Midbrain (tissue), 1 donor: ENCODE results near the gene SHOC2.

ENCODE experiments used
- DNase-seq: peaks from one replicate; lab custom pipeline; 2025; lab: John Stamatoyannopoulos, UW

The SHOC2 gene

DNA sequence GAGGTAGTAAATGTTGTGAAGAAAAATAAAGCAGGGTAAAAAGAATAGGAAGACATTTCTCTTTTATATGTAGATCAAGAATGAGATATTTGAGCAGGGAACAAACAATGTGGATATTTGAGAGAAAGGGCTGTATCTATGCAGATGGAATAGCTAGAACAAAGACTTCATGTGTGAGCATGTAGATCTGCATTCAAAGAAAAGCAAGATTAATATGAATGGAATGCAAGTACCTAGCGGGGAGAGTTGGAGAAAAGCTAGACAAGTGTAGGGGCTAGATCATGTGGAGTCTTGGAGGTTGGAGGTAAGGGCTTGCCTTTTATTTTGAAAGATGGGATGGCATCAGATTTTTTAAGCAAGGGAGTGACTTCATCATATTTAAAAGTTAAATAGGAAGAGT lies 27.1 kb downstream of the SHOC2 start:
- DNase-seq = no peak

DNA sequence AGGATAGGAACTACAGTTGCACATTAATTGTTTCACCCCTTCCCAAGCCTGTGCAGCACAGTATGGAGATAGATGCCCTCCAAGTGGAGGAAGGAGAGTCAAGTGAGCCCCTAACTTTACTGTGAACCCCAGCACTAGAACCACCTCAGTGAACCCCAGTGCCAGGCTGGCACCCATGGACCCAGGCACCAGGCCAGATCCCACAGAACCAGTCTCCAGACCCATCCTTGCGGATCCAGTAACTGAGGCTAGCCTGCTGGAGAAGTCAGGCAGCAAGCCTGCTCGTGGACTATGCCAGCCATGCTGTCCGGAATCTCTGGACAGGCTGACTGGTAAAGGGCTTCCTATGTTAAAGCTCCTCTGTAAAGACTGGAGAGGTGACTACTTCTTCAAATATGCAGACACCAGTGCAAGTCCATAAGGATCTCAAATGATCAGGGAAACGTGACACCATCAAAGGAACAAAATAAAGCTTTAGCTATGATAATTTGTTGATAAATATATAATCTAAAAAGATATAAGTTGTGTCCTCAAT lies 27.7 kb downstream of the SHOC2 start:
- no peak for DNase-seq

DNA sequence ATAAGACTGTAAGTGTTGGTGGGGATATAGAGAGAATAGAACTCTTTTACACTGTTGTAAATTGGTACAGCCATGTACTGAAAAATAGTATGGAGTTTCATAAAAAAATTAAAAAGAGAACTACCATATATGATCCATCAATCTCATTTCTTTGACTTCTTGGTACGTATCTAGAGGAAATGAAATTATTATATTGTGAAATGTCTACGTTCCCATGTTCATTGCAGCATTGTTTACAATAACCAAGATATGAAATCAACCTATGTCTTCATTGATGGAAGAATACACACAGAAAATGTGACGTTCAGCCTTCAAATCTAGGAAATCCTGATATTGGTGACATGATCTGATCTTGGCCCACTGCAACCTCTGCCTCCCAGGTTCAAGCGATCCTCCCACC lies 32.0 kb downstream of the SHOC2 start:
- no peak for DNase-seq

DNA sequence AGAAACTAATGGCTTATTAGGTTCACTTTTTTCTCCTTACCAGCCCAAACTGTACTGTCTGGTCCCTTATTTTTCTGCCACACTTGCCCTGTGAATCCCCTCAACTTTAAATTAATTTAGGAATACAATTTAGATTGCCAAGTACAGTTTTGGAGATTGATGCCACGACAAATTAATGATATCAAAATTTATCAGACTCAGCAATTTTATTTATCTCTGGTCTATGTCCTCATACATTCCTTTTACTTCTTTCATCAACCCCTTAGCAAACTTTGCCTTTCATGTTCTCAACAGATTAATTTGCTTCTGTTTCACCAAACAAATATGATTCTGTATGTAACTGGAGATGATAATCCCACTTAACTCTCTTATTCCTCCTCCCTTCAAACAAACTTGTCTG lies 38.2 kb downstream of the SHOC2 start:
- DNase-seq = no peak

DNA sequence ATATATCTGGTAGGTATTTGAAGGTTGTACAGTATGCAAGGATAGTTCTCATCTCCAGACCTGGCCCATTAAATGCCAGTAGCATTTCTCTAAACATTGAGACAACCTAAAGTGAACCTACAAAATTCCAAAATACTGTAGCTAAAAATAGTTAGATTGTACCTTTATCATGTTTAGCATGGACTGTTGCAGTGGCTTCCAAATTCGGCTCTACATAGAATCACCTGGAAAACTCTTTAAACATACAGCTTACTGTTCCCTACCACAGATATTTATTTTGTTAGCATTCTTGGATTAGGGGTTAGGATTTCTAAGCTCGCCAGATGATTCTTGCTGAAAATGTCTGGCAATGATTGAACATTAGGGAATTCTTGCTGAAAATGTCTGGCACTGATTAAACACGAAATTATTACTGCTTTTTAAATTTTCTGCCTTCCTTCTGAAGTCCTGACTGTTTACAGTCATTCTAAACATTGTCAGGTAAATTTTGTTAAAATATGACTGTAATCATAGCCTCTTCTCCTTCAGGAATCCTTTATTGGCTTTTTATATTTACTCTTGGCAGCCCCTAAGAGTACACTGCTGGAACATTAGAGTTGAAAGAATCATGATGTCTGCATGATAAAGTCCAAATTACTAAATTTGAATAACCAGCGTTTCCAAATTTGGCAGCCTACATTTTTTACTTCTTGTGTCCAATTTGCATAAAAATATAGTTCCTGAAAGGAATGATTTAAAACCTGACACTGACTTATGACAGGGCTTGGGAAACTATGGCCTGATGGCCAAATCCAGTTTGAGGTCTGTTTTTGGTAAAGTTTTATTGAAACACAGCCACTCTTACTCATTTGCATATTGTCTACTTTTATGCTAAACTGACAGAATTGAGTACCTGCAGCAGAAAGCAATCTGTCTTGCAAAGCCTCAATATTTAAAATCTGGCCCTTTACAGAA lies 40.3 kb downstream of the SHOC2 start:
- no peak for DNase-seq

DNA sequence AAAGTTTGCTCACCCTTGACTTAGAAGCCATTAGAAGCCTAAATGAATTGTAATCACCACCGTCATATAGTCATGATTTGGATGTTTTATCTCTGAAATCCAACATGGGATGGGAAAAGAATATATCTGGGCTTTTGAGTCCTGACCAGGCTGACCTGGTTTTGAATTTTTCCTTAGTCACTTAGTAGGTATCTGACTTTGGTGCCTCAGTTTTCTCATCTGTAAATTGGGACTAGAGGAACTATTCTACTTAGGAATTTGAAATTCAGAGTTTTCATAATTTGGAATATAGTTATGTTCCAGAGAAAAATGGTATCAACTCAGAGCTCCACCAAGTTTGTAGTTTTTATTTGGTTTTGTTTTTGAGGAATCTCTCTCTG lies 40.9 kb downstream of the SHOC2 start:
- no peak for DNase-seq

DNA sequence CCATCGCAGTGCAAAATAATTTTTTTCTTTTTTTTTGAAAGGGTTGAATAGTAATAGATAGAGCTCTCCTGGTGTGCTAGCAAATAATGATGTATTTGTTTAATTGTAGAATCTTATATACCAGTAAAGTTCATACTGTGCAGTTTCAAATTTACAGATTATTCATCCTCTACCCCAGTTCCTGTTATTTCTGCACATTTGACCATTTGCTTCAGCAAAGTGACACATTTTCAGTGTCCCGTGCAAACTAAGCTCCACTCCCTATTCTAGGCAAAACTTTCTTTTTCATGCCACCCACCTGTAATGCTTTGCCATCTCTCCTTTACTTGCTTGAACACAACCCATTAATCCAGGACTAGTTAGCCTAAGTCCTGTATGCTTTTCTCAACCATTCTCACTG lies 43.0 kb downstream of the SHOC2 start:
- no peak for DNase-seq

DNA sequence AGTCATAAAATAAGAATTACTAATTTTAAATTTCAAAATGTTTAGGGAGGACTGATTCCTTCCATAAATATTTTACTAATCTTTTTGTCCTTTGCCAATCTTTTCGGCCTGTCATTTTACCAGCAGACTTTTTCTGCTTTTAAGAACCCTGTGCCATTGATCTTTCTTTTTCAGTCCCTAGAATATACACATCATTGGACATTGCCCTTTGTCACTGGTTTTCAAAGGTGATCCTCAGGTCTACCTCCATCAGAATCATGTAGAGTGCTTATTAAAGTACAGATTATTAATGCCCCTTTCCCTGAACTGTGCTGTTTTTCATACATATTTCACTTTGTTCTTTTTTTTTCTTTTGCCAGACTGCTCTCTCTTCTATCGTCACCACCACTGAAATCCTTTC lies 43.8 kb downstream of the SHOC2 start:
- DNase-seq = no peak

DNA sequence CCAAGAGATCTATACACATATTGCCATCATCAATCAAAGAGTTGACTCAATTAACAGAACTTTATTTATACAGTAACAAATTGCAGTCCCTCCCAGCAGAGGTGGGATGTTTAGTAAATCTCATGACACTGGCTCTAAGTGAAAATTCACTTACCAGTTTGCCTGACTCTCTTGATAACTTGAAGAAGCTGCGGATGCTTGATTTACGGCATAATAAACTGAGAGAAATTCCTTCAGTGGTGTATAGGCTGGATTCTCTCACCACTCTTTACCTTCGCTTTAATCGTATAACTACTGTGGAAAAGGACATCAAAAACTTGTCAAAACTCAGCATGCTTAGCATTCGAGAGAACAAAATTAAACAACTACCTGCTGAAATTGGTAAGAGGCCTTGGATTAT lies 45.3 kb downstream of the SHOC2 start:
- no peak for DNase-seq

DNA sequence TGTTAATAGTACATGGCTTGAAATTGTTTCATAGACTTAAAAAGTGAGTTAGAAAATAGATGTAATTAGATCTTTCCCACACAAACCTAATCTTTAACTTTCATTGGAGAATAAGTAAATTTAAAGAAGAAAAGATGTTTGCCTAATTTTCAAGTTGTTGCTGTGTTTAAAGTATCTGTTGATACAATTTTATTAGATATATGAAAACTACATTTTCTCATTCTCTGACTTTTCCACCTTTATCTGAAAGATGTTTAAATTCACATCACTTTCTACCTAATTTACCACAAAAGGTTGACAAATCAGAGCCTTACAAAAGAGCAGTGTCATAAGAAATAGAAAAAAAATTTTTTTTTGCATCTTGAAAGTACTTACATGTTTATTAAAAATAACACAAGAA lies 45.8 kb downstream of the SHOC2 start:
- no peak for DNase-seq

DNA sequence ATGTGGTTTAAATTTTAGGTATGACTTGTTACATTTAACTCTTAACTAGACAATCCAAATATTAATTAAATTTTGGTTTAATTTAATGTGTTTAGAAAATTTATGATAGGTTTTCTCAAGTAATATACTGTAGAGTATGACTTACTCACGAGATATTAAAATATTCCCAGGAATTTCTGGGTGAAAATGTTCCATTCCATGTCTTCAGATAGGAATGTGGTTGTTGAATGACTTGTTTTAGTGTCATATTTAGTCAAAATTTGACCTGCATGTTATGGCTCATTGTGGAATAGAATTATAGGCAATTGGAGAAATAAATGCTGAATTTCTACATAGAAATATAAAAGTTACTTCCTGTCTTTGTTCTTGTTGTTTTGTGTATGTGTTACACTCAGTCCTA lies 46.7 kb downstream of the SHOC2 start:
- DNase-seq = no peak

DNA sequence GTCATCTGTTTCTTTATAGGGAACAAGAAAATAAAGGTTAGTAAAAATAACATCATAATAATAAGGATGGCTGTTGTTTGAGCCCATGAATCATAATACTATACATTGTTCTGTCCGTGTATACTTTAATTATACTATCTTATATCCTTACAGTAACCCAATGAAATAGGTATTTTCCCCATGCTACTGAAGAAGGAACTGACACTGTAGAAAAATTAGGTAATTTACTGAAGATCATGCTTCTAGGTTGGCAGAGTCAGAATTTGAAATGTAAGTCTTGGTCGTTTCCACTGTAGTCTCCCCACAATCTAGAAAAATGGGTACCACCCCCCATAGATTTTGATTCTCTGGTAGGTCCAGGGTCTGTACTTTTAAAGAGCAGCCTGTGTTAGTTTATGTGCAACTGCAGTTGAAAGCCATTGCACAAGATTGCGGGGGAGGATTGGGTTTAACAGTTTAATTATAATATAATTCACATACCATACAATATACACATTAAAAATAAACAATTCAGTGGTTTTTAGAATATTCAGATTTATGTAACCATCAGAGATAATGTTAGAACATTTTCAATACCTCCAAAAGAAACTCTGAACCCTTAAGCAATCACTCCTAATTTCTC lies 47.7 kb downstream of the SHOC2 start:
- DNase-seq = no peak

DNA sequence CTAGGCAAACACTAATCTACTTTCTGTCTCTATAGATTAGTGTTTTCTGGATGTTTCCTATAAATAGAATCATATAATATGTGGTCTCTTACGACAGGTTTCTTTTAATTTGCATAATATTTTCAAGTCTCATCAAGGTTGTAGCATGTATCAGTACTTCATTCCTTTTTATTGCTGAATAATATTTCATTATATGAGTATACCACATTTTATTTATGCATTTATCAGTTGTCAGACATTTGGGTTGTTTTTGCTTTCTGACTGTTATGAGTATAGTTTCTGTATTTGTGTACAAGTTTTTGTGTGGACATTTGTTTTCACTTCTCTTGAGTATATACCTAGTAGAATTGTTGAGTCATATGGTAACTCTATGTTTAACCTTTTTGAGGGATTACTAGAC lies 48.2 kb downstream of the SHOC2 start:
- no peak for DNase-seq

DNA sequence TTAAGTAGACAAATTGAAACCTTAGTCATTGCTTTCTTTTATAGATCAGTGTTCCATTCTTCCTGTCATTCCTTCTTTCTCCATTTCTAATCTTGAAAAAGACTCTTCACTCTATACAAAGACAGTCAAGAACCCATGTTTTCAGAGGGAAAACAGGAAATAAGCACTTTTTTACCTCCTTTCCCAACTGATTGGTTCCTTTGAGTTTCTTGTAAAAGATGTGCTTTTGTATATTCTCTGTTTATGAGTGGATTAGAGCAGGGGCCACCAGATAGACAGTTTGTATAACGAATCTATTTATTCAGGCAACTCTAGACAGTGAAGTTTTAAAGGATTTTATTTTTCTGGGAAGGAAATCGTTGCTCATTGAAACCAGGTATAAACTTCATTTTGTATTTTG lies 49.8 kb downstream of the SHOC2 start:
- no peak for DNase-seq

DNA sequence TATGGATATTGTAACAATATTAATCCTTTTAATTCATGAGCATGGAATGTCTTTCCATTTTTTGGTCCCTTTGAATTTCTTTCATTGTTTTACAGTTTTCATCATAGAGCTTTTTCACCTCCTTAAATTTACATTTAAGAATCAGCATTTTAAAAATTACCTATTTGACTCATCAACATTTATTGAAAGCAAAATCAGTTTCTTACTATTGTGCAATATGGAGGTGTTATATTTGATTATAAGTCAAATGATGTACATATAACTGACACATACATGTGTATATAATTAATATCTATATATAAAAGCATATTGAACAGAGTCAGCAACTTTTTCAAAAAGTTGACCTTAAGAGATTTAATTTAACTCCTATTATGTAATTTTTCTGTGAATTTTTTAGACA lies 52.2 kb downstream of the SHOC2 start:
- no peak for DNase-seq

DNA sequence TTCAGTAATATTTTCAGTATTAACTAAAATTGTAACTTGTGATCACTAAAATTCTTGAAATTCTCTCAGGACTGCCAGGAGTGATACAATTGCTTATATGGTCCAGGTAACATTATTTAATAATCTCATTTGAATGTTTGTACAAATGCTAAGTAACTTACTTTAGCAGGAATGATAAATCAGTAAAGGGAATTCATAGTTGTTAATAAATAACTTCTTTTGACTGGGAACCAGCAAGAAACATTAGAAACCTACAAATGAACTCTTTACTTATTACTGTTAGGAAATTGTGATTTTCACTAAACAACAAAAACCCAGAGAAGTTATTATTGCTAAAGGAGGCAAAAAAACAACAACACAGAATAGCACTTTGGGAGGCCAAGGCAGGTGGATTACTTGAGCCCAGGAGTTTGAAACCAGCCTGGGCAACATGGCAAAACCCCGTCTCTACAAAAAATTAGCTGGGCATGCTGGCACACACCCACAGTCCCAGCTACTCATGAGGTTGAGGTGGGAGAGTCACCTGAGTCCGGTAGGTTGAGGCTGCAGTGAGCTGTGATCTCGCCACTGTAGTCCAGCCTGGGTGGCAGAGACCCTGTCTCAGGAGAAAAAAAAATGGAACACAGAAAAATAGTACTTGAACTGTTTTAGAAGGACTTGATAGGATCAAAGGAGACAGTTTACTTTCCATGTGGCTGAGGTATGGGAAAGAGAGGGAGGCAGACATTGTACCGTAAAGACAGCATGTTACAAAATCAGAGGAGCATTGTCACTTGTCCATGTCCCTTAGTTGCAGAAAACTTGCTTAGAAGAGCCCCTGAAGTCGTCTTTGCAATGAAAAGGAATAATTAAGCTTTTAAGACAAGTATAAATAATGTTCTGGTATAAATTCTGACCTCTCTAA lies 53.1 kb downstream of the SHOC2 start:
- DNase-seq = no peak

DNA sequence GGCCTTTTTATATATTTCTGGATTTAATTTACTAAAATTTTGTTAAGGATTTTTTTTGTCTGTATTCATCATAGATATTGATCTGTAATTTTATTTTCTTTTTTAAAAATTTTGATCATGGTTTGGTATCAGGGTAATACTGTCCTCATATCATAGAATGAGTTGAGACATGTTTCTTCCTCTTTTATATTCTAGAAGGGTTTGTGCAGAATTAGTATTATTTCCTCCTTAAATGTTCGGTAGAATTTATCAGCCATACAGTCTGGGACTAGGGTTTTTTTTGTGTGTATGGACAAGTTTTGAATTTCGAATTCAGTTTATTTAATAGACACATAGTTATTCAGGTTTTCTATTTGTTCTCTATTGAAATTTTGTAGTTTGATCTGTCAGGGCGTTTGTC lies 54.0 kb downstream of the SHOC2 start:
- no peak for DNase-seq

DNA sequence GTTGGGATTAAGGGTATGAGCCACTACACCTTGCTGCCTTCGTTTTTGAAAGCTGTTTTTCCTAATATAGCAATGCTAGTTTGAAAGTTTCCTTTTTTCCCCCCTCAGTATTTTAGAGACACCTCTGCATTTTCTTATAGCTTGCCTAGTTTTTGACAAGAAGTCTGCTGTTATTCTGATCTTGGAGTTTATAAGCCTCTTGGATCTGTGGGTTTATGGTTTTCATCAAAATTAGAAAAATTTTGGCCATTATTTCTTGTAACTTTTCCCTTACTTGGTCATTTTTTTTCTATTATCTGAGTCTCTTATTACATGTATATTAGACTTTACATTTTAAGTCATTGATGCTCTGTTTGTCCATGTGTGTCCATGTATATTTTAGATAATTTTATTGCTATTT lies 57.2 kb downstream of the SHOC2 start:
- no peak for DNase-seq

DNA sequence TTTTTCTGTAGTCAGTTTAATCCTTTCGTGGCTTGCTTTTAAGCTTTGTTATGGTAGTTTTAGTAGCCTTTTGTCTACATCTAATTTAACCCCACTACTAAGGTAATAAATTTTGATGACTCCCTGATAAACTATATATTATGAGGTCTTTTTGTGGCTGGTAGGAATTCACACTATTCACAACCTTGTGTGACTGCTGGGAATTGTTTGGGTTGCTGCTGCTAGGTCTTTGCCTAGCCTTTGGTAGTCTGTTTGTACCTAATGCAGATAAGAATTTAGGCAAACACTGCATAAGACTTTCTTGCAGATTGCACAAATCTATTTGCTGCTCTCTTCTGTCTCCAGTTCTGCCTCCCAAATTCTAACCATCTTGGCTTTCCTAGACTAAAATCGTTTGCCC lies 58.3 kb downstream of the SHOC2 start:
- no peak for DNase-seq

DNA sequence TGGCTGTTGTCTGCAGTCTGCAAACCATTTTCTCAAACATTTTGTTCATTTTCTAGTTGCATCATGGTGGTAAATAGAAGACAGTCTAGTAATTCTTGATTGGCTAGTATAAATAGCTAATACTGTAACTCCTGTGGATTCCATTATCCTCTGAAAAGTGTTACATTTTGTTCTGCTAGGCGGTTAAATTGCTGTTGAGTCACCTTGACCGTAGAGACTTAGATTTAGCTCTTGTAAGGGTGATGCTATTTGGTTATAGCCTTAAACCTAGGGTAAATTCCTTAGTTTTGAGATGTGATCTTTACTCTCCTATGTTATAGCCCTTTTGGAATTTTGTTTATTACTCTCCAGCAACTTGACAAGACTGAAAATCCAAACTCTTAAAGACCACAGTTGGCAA lies 58.8 kb downstream of the SHOC2 start:
- DNase-seq = no peak

DNA sequence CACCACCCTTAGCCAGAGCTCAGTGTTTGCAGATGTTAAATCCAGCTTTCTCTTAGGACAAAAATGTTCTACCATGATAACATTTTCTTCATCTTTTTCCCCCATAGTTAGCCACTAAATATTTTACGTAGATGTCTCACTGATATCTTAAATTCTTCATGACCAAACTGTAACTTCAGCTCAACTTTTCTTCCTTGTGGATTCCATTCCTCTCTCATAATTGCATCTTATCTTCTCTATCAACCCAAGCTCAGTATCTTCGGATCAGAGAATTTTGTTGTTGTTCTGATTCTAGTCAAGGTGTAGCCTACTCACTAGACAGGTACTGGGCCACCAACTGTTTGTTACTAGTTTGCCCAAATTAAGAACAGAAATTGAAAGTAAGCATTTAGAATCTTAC lies 60.2 kb downstream of the SHOC2 start:
- DNase-seq = no peak

DNA sequence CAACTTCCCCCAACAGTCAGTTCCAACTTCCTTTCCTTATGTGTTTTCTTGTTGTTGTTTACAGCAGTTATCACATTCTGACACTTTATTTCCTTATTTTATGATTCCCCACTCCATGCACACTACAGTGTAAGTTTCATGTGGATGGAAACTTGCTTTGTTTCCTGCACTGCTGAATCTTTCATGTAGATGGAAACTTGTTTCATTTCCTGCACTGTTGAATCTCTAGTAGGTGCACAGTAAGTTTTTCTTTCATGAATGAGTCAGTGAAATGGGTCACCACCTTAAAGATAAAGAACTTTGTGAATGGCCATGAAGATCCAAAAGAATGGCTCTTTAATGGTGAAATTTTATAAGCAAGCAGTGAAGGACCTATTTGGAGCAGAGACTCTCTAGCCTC lies 61.4 kb downstream of the SHOC2 start:
- DNase-seq = no peak
